Head of caudate nucleus (tissue), 42 donors: Measurements from ENCODE around the gene PDE3B.

ENCODE experiments used
- DNase-seq, 42 donors: peaks; one replicate each; pipeline versions ENCODE4 v3.0.0 to v3.0.0-alpha.2; 2020 to 2021; ENCODE audit warnings: mixed read lengths in 7 of 42
- intact Hi-C: fragments of 100-400 bp; cut with DNase I; formaldehyde crosslinking; loops from one replicate; pipeline ENCODE4 v1.15.0; 2022

The PDE3B gene

GRCh38 chr11:14898355-14898754, 254.8 kb downstream of the PDE3B start:
- intact Hi-C loops: no loop called here
- DNase-seq: no peak

GRCh38 chr11:14898906-14899305, 255.3 kb downstream of the PDE3B start:
- DNase-seq: no peak
- intact Hi-C loops: no loop called here

- DNase-seq: no peak
- intact Hi-C loops: loop anchor here (10.0 kb wide), 1 partner anchor 368 kb away; no protein-coding TSS in a partner anchor
Observed at GRCh38 chr11:14902650-14903350, 259.2 kb downstream of the PDE3B start.

GRCh38 chr11:14904745-14905103, 261.1 kb downstream of the PDE3B start:
- DNase-seq: peak; percentile 50 to 91 (median 79)
- intact Hi-C loops: loop anchor here (5.0 to 10.0 kb wide), 2 partner anchors 112 to 370 kb away; no protein-coding TSS in a partner anchor

GRCh38 chr11:14905104-14906033, 261.8 kb downstream of the PDE3B start:
- intact Hi-C loops: loop anchor here (5.0 to 10.0 kb wide), 2 partner anchors 113 to 371 kb away; no protein-coding TSS in a partner anchor
- DNase-seq: peak in 35 of 42 donors; percentile 4 to 67 (median 38)

GRCh38 chr11:14906578-14906977, 263.0 kb downstream of the PDE3B start:
- intact Hi-C loops: loop anchor here (5.0 to 10.0 kb wide), 2 partner anchors 114 to 372 kb away; no protein-coding TSS in a partner anchor

GRCh38 chr11:14906993-14907392, 263.4 kb downstream of the PDE3B start:
- no peak for DNase-seq
- intact Hi-C loops: loop anchor here (5.0 to 10.0 kb wide), 2 partner anchors 115 to 372 kb away; no protein-coding TSS in a partner anchor

More at GRCh38 chr11:14906578-14906977, 263.0 kb downstream of the PDE3B start:
- DNase-seq: no peak

GRCh38 chr11:14907411-14908213, 264.0 kb downstream of the PDE3B start:
- intact Hi-C loops: loop anchor here (5.0 to 10.0 kb wide), 2 partner anchors 115 to 373 kb away; no protein-coding TSS in a partner anchor
- DNase-seq: peak; percentile 59 to 91 (median 79)

GRCh38 chr11:14908214-14908880, 264.7 kb downstream of the PDE3B start:
- intact Hi-C loops: loop anchor here (5.0 to 10.0 kb wide), 2 partner anchors 116 to 374 kb away; no protein-coding TSS in a partner anchor
- peak in 25 of 42 donors; percentile 5 to 67 (median 37) for DNase-seq

GRCh38 chr11:14914536-14914935, 270.9 kb downstream of the PDE3B start:
- DNase-seq: no peak
- intact Hi-C loops: no loop called here

GRCh38 chr11:14916403-14916802, 272.8 kb downstream of the PDE3B start:
- DNase-seq: no peak
- intact Hi-C loops: no loop called here
